ENCODE results near the gene RNF213.
"Not testable (repeated sequence)": the region's sequence is repeated elsewhere in the genome, so short reads cannot be mapped to it uniquely, and the experiment has no call there.

RNF213 gene

GRCh38 chr17:80402102-80402501, 141.4 kb downstream of the RNF213 start:
- DNase-seq = not testable (repeated sequence)

DNA sequence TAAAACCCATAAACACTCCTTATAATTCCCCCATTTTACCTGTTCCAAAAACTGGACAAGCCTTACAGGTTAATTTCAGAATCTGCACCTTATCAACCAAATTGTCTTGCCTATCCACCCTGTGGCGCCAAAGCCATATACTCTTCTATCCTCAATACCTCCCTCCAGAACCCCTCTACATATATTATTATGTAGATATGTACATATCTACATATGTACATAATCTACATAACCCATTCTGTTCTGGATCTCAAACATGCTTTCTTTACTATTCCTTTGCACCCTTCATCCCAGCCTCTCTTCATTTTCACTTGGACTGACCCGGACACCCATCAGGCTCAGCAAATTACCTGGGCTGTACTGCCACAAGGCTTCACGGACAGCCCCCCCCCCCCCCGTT, 142.3 kb downstream of the RNF213 start:
- no peak for DNase-seq

DNA sequence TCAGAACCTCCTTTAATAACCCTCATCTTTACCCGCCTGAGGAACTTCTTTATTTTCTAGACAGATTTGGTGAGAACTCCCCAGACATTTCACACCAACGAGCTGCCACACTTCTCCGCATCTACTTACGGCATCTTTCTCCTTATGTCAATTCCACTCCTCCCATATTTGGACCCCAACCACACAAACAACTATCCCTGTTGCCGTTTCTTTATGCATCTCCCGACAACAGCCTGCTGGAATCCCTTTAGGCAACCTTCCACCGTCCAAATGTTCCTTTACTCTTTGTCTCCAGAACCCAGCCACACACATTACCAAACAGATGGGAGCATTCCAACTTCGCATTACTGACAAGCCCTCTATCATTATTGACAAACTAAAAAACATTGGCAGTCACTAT, 145.5 kb downstream of the RNF213 start:
- DNase-seq = no peak

DNA sequence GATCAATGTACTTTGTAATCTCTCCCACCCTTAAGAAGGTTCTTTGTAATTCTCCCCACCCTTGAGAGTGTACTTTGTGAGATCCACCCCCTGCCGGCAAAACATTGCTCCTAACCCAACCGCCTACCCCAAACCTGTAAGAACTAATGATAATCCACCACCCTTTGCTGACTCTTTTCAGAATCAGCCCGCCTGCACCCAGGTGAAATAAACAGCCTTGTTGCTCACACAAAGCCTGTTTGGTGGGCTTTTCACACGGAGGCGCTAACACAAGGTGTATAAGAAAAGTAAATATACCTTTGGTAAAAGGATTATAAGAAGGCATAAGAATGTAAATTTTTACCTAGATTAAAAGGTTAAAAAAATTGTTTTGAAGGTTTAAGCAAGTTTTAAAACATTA, 147.3 kb downstream of the RNF213 start:
- DNase-seq = not testable (repeated sequence)

GRCh38 chr17:80408872-80409271, 148.2 kb downstream of the RNF213 start:
- no peak for DNase-seq

- no peak for DNase-seq
Measured at GRCh38 chr17:80409626-80410025, 149.0 kb downstream of the RNF213 start.

GRCh38 chr17:80410441-80411087, 149.9 kb downstream of the RNF213 start:
- not testable (repeated sequence) for DNase-seq

DNA sequence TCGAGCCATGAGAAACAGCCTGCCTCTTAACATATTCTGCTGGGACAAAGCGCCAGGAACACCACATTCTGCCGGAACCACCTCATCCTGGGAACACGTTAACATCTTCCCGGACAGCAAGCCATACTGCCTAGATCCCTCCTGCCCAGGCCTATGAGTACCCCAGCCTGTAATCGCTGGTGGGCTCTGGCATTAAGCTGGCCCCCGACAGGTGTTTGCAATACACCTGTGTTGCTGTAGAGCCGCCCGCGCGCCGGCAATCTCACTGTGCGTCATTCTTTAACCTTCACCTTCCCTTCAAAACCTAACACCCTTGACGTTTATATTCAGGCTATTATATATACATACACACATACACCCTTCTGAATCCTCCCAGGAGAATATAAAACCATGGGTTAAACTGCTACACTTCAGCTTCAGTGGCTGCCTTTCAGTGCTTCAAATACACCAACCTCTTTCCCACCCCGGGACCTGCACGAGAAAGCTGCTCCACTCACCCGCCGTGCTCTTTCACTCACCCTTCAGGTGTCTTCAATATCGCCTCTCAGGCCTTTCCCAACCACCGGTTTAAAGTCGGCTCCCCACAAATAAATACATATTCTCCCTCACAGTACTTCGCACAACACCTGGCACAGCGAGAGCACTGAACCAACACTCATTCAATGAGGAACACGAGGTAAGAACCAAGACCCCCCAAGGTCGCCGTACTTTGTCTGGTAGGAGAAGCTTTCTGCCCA, 153.3 kb downstream of the RNF213 start:
- DNase-seq = no peak

GRCh38 chr17:80414508-80414802, 153.8 kb downstream of the RNF213 start:
- no peak for DNase-seq

GRCh38 chr17:80414803-80415625, 154.4 kb downstream of the RNF213 start, which contains the start of gene ENDOV:
Gene ENDOV, plus strand, starts transcription at chr17:80415167. Its CDS starts 28 bp downstream, at chr17:80415195.
- DNase-seq = peak; percentile 95

DNA sequence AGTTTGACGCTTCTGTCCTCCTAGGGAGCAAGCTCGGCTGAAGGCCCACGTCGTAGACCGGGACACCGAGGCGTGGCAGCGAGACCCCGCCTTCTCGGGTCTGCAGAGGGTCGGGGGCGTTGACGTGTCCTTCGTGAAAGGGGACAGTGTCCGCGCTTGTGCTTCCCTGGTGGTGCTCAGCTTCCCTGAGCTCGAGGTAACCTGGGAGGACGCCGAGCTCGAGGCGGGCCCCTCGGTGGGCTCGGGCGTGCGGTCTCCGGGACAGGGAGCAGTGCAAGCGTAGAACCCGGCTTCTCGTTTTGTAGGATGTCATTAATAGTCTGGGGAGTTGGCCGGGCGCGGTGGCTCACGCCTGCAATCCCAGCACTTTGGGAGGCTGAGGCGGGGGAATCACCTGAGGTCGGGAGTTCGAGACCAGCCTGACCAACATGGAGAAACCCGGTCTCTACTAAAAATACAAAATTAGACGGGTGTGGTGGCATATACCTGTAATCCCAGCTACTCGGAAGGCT, 155.0 kb downstream of the RNF213 start:
- DNase-seq = no peak

- DNase-seq = no peak
Measured at GRCh38 chr17:80416260-80416939, 155.7 kb downstream of the RNF213 start.

DNA sequence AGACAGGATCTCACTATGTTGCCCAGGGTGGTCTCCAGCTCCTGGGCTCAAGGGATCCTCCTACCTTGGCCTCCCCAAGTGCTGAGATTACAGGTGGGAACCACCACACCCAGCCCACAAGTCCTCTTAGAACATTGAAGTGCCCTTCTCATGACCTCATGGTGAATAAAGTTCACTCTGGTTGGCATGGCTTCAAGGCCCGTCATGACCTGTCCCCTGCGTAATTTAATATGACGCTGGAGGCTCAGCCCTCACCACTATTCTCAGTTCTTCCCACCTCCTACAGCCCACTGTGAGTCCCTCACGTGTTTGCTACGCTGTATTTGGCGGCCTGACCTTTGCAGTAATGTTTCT, 156.3 kb downstream of the RNF213 start:
- no peak for DNase-seq

GRCh38 chr17:80418589-80418988, 157.9 kb downstream of the RNF213 start:
- no peak for DNase-seq

- DNase-seq = no peak
Measured at GRCh38 chr17:80419255-80419654, 158.6 kb downstream of the RNF213 start.

DNA sequence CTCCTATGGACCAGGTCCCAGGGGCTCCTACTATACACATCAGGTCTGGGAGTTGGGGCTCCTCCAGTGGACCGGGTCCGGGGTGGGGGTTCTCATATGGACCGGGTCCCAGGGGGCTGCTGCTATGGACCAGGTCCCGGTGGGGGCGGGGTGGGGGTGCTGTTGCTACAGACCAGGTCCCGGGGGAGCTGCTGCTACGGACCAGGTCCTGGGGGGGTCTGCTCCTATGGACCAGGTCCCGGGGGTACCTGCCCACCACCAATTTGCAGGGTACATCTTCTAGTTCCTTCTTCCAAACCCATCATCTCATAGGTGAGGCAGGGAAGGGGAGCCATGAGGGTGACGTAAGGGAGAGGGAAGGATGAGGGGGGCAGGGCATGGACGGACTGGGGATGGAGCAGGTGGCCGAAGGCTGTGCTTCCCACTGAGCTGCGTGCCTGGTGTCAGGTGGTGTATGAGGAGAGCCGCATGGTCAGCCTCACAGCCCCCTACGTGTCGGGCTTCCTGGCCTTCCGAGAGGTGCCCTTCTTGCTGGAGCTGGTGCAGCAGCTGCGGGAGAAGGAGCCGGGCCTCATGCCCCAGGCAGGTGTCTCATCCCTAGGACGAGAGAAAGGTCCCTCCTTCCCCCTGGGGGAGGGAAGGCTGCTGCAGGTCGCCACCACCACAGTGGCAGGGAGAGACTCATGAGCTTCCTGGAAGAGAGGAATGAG, 160.9 kb downstream of the RNF213 start:
- no peak for DNase-seq

DNA sequence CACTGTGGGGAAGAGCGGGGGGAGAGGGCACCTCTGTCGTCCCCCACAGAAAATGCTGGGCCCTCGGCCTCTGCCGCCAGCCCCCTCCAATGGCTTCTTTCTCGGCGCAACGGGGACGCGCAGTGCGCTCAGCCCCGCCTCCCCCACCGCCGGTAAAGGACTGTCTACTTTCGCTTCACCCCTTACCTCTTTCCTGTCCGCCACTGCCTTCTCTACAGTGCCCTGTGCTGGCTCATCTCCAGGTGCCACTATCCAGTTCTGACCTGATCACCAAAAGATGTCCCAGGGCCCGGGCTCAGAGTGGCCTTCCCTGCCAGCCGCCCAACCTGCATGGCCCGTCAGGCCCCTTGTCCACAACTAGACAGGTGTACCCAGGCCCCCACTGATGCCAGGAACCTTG, 161.6 kb downstream of the RNF213 start:
- no peak for DNase-seq

DNA sequence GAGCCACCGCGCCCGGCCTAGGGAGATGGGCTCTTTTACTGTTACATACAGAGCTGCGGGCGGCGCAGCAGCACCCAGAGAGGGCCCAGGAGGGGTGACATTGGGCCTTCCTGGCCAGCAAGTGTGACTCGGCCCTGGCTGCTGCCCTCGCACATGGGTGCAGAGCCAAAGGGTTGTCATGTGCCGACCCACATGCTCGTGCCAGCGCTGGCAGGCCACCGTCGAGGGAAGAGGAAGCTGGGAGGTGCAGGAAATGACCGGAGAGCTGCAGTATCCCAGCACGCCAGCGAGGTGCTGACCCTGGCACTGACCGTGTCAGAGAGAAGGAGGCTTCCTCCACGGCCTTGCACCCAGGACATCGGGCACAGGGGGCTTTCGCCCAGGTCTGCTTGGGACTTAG, 162.3 kb downstream of the RNF213 start:
- no peak for DNase-seq

GRCh38 chr17:80423536-80424225, 163.0 kb downstream of the RNF213 start:
- DNase-seq = no peak

DNA sequence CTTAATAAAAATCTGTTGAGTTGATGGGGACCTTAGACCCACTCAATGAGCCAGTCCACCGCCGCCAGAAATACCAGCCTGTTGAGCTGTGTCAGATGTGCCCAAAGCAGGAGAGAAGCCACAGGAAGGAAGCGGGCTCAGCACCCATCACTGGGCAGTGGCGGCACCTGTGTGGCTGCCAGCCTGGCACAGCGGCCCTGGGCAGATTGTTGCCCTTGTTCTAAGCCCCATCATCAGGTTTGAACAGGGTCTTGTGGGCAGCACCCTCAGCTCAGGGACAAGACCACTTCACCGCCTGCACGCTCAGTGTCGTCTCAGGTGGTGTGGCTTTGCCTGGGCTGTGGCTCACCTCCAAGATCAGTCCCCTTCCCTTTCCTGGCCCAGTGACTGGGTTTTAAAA, 163.6 kb downstream of the RNF213 start:
- no peak for DNase-seq

- DNase-seq = no peak
Measured at GRCh38 chr17:80424878-80425765, 164.5 kb downstream of the RNF213 start.

Measured in activated CD8-positive, alpha-beta memory T cell treated with anti-CD3 and anti-CD28 coated beads, Interleukin-2, amount 50 U/mL, for 4 hours (primary cell).